ENCODE data around the gene NOD1.

NOD1 gene

GRCh38 chr7:30468791-30469190 is 9.8 kb downstream of the NOD1 start:
- DNase-seq = no peak

- no peak for DNase-seq
Observed at GRCh38 chr7:30468041-30468440, 10.5 kb downstream of the NOD1 start.

- no peak for DNase-seq
Observed at GRCh38 chr7:30467271-30467670, 11.3 kb downstream of the NOD1 start.

GRCh38 chr7:30466266-30466665 is 12.3 kb downstream of the NOD1 start:
- DNase-seq = no peak

- no peak for DNase-seq
Observed at GRCh38 chr7:30465811-30466180, 12.8 kb downstream of the NOD1 start.

- DNase-seq = no peak
Observed at GRCh38 chr7:30465046-30465810, 13.4 kb downstream of the NOD1 start.

- no peak for DNase-seq
Observed at GRCh38 chr7:30464231-30464671, 14.3 kb downstream of the NOD1 start.

- DNase-seq = no peak
Observed at GRCh38 chr7:30463405-30464145, 15.0 kb downstream of the NOD1 start.

- no peak for DNase-seq
Observed at GRCh38 chr7:30462179-30462578, 16.4 kb downstream of the NOD1 start.

- DNase-seq = no peak
Observed at GRCh38 chr7:30460246-30460633, 18.3 kb downstream of the NOD1 start.

GRCh38 chr7:30459591-30460245 is 18.9 kb downstream of the NOD1 start:
- no peak for DNase-seq

GRCh38 chr7:30458311-30458710 is 20.3 kb downstream of the NOD1 start:
- no peak for DNase-seq

- DNase-seq = no peak
Observed at GRCh38 chr7:30453921-30454320, 24.7 kb downstream of the NOD1 start.

- DNase-seq = no peak
Observed at GRCh38 chr7:30453016-30453415, 25.6 kb downstream of the NOD1 start.

- DNase-seq = no peak
Observed at GRCh38 chr7:30452280-30452930, 26.2 kb downstream of the NOD1 start.

GRCh38 chr7:30451539-30452279 is 26.9 kb downstream of the NOD1 start:
- DNase-seq = no peak

GRCh38 chr7:30450983-30451497 is 27.5 kb downstream of the NOD1 start:
- DNase-seq = no peak

GRCh38 chr7:30450240-30450982 is 28.2 kb downstream of the NOD1 start:
- no peak for DNase-seq

- no peak for DNase-seq
Observed at GRCh38 chr7:30448461-30449189, 30.0 kb downstream of the NOD1 start.

- DNase-seq = no peak
Observed at GRCh38 chr7:30447466-30447865, 31.1 kb downstream of the NOD1 start.

- DNase-seq = no peak
Observed at GRCh38 chr7:30446266-30446665, 32.3 kb downstream of the NOD1 start.

Measured in NCI-H187 treated with DMSO at 0.1 percent for 48 hours (cell line).